ENCODE results near the gene FFAR2.

DNA sequence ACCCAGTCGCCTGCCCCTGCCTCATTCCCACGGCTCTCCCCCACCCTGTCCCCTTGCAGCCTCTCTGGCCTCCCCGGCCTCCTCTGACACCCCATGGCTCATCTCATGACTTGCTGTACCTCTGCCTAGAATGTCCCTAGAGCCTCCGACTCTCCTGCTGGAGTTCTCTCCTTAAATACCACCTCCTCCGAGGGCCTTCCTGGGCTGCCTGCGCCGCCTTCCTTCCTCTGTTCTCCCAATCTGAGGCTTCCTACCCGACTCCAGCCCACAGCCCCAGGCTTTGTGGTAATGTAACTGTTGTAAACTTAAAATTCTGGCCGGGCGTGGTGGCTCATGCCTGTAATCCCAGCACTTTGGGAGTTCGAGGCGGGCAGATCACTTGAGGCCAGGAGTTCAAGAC lies 49.5 kb upstream of the FFAR2 start:
- no peak for TF ChIP-seq ZBTB7A (IDR thresholded peaks at IDR 0.05; ENCODE audit: low read depth)
- no peak for TF ChIP-seq RAD21 (IDR thresholded peaks at IDR 0.05; ENCODE audit: low read depth)
